Dermis microvascular lymphatic vessel endothelial cell (primary cell): ENCODE measurements around the gene SEMA6B. TPM values are rescaled to one million over a fixed set of nuclear protein-coding genes. Genes with fewer than 3 reads are reported as not detected.

Experiments
- DNase-seq, 2 donors: peaks; one replicate each; pipeline versions ENCODE4 v3.0.0 to v3.0.0-alpha.2; 2010; ENCODE audit warnings: low read depth in 2 of 2
- total RNA-seq: library from RNA; depleted of rRNA; stranded (reverse); fragments of >200 nt; gene quantifications from 2 replicates; pipeline ENCODE4 v1.2.1, GENCODE V29; 2014

Gene SEMA6B
- total RNA-seq, 1 donor from 2014 or later: 47.2 TPM

DNA sequence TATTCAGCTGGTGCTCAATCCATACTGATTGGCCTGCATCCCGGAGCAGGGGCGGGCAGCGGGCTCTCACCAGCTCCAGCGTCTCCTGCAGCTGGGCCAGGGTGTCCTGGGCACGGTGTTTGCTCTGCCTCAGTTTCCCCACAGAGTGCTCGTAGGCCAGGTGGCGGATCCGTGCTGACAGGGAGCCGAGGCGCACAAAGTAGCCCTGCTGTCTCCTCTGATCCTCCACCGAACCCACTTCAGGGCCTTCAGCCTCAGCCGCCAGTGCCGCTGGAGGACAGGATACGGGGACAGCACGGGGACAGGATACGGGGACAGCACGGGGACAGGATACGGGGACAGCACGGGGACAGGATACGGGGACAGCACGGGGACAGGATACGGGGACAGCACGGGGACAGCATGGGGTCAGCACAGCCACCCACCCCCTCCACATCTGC is 33.9 kb downstream of the SEMA6B start:
- DNase-seq: no peak

DNA sequence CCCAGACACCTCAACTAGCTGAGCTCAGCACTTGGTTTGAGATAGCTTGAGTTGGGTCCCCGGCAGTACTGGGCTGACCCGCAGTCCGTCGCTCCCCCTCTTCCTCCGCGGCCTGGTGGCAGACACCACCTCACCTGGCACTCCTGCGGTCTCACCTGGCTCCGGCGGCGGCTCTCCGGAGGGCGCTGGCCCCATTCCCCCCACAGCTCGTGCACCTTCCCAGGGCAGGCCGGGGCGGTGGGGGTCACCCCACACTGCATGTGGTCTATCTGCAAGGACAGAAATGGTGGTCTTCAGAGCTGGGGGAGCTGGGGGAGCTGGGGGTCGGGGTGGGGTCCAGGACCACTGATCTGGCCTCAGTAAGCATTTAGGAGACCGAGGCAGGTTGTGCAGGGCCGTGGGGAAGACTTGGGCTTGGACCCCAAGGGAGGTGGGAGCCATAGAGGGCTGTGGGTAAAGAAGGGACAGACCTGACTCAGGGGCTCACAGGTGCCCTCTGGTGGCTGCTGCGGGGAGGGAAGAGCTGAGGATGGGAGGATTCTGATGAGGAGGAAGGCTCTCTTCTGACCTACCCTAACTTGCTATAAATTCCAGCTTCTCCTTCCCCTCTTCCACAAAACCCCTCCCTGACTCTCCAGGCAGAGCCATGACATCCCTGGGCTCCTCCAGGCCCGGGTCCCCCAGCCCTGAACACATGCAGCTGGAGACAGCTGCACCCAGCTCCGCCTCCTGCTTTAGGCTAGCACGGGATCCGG is 34.5 kb downstream of the SEMA6B start:
- peak in 1 of 2 donors; percentile 50 for DNase-seq

DNA sequence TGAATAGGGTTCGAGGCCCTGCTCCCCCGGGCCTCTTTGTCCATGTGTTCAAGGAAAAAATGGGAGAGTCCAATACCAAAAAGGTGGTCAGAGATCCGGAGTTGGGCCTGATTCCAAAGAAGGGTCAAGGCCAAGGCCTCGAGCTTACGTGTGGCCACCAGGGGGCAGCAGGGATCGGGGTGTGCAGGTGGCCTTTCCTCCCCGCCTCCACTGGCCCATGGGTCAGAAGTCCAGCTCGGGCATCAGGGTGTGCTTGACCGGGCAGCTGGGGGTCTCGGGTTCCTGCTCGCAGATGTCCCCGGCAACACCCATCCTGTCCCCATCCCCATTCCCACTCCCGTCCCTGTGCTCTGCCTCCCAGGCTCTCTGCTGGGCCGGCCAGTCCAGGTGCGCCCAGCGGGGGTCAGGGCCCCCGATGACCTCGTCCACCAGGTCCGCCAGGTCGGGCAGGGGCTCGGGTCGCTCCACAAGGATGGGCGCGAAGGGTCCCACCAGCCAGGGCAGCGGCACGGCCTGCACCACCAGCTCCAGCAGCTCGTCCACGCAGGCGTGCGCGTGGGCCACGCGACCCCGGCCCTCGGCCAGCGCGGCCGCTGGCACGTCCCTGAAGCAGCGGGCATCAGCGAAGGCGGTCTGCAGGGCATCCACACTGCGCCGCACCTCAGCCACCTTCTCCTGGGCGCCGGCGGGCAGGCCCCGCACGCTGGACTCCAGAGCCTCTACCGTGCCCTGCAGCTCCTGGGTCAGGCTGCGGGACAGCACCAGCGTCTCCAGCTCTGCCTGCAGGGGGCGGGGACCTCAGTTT is 36.0 kb downstream of the SEMA6B start:
- peak in 1 of 2 donors; percentile 56 for DNase-seq

DNA sequence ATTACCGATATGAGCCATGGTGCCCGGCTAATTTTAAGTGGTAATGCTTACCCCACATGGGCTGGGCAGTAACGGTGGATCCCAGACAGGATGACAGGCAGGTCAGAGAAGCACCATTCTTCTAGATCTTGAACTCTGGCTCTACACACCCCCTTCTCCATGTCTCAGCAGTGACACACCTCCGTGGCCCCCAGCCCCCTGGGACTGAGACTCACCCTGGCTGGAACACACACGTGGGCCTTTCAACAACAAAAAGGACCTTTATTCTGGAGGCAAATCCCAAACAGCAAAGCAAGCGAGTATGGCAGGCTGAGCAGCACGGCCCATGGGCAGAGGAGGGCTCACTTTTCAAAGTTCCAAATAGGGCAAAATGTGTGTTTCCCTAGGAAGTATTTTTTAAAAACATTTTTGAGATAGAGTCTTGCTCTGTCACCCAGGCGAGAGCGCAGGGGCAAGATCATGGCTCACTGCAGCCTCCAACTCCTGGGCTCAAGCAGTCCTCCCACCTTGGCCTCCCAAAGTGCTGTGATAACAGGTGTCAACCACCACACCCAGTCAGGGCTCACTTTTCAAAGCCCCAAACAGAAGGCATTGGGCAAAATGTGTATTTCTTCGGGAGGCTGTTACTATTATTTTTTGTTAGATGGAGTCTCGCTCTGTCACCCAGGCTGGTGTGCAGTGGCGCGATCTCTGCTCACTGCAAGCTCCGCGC is 37.0 kb downstream of the SEMA6B start:
- DNase-seq: no peak

DNA sequence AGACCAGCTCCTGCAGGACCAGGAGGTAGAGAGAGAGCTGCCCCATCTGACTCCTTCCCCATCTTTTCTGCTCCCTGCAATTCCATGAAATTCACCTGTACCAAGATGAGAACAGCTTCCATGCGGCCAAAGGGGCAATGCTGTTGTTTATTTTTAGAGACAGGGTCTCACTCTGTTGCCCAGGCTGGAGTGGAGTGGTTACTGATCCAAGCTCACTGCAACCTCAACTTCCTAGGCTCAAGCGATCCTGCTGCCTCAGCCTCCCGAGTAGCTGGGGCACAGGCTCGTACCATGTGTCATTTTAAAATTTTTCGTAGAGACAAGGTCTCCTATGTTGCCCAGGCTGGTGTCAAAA is 37.6 kb downstream of the SEMA6B start:
- DNase-seq: no peak

DNA sequence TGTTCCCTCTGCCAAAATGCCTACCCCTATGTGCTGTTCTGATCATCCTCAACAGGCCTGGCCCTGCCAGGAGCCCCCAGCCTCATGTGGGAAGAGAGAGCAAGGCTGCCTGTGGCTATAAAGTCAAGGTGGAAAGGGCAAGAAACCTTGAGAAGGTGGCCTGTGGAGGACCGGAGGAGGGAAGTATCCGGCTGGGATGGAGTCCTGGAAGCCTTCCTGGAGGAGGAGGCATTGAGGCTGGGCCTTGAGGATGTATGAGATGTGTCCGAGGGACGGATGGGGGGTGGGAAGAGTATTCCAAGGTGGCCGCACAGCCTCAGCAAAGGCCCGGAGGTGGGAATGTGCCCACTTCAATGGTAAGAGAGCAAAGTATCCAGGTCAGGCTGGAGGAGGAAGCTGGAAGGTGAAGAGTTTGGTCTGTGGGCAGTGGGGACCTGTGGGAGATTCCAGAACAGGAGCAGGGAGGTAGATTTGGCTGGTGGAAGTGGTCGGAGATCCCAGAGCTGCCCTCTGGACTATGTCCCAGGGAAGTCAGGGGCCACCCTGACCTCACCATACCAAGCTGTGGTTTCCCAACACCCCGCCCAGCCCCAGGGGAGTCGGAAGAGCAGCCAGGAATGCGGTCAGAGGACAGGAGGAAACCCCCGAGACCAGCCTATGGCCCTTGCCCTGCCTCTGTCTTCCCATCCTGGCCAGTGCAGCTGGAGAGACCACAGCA is 38.2 kb downstream of the SEMA6B start:
- no peak for DNase-seq

DNA sequence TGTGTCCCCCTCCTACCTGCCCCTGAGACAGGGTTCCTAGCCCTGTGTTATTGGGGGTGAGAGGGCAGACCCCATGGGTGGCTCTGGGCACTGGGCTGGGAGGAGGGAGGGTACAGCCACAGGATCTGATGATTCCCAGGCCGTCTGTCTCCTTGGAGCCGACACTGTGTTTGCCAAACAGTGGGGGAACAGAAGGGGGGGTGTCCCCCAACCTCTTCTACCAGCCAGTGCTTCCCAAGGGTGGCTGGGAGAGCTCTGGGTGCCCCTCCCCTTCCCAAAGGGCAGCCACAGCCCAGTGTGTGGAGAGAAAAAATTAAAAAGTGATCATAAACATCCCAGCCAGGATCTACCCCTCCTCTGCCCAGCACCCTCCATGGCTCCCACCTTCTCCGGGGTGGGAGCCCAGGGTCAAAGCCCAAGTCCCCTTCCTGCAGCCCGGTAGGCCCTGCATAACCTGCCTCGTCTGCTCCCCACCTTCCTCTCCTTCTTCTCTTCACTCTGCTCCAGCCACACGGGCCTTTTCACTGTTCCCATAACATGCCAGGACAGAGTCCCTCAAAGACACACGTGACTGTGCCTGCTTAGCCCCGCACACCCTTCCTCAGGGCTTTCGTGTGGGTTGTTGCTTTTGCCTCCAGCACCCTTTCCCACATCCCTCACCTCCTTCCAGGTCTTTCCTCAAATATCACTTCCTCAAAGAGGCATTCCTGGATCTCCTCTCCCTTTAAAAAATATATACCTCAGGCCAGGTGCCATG is 39.8 kb downstream of the SEMA6B start:
- DNase-seq: no peak

DNA sequence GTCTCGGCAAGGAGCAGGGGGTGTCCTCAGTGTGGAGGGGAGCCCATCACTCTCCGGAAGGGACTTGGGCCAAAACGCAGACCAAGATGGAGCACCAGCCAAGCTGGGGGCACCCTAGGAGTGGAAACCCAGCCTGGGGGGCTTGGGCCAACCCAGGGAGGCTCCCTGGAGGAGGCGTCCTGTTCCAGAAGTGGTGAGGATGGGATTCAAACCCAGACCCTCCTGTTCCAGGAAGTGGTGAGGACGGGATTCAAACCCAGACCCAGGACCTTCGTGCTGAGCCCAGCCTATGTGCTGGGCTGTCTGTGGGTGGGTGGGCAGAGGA is 40.4 kb downstream of the SEMA6B start:
- DNase-seq: no peak

DNA sequence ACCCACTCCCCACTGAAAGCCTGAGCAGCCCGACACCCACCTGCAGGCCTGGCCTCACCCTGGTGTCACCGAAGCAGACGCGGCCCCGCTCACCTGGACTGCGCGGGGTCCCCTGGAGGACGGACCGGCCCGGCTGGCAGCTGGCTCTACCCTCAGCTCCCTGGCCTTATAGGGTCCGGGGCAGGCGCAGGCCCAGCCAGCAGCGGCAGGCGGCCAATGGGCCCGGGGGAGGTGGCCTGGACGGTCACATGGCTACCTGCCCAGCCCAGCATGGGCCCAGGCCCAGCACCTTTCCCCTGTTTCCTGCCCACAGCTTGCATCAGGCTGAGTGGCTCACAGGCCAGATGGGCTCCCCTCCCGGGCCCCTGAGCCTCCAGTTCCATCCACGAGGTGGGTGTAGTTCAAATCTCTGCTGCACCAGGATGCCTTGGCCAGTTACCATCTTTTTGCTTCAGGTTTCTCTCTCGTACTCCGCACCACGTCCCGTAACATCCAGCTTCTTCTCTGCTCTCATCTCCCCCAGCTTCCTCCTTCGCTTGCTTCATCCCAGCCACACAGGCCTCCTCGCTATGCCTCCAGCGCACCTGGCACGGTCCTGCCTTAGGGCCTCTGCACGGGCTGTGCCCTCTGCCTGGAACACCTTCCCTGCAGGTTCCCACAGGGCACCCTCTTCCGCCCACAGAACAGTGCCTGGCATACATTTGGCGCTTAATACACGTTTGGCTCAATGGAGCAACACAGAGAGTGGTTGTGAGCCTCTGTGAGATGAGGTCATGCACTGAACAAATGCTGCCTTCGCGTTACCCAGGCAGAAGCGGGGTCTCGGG is 40.9 kb downstream of the SEMA6B start, which contains the start of gene PLIN4:
TSS of gene PLIN4 (minus strand) at position 142 of the 827 bp plus-strand sequence. CDS start 214 bp downstream, outside the sequence.
- DNase-seq: peak; percentile 61 to 72

DNA sequence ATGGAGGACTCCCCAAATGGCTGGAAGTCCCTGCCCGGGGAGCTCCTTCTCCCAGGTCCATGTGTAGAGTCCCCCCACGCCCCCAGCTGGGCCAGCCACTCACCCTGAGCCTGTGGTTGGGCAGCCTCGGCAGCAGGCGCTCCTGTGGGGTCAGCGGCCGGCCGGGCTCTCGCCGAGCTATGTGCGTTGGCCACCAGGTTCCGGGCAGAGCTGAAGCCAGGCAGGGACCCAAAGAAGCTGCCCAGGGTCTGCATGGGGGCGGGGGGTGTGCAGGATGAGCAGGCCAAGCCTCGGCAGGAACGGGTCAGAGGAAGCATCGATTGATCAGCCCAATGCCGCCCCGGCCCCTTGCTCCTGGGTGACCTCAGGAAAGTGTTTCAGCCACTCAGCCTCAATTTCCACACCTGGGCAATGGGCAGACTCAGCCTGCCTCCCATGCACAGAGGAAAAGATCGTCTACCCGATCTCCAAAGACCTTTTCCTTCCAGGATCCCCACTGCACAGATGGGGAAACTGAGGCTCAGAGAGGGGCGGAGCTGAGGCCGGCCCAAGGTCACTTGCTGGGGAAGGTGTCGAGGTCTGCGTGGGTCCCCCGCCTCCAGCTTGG is 41.9 kb downstream of the SEMA6B start:
- no peak for DNase-seq

DNA sequence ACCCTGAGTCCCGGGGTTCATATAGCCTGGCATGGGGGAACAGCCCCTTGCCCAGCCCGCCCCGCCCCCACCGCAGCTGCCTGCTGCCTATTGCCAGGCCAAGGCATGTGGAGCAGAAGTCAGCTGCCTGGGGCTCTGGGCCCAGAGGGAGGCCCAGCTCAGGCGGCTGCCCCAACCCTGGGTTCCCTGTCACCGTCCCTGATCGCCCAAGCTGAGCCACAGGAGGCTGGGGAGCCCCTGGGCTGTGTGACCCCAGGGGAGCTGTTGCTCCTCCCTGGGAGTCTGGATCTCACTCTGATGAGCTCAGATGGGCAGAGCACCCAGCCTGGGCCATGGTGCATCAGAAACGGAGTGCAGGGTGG is 42.6 kb downstream of the SEMA6B start:
- DNase-seq: no peak

DNA sequence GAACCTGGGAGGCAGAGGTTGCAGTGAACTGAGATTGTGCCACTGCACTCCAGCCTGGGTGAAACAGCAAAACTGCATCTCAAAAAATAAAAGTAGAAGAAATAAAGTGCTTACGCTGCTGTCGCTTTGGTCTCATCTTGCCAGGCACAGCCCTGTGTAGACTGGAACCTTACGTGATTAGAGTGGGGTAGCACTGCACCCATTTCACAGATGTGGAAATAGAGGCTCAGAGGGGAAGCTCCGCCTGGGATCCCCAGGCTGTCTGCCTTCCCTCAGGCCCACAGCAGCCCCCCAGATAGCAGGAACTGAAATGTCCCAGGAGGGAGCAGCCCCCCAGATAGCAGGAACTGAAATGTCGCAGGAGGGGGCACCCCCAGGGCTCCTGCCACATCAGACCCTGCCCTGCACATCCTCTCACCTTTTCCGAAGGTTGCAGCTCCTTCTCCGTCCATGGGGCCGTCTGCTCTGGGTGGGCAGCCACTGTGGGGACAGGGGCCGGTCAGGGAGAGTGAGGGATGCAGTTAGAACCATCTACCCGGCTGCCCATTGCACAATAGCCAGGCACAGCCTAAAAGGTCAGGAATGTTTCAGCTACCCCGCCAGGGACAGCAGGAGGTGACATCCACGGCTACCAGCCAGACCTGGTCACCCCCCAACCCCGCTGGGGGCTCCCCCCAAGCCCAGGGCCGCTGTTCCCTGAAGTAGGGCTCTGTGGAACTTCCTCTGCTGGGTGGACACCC is 43.1 kb downstream of the SEMA6B start:
- DNase-seq: no peak

DNA sequence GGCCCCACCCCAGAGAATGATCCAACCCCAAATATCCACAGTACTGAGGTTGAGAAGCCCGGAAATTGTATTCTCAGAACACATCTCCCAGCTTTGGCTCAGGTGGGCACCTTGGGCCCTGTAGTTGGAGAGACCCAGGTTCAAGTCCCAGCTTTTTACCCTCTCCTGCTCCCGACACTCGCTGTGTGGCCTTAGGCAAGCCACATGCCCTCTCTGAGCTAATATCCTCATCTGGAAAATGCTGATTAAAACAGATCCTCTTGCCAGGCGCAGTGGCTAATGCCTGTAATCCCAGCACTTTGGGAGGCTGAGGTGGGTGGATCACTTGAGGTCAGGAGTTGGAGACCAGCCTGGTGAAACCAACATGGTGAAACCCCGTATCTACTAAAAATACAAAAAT is 43.8 kb downstream of the SEMA6B start:
- no peak for DNase-seq

DNA sequence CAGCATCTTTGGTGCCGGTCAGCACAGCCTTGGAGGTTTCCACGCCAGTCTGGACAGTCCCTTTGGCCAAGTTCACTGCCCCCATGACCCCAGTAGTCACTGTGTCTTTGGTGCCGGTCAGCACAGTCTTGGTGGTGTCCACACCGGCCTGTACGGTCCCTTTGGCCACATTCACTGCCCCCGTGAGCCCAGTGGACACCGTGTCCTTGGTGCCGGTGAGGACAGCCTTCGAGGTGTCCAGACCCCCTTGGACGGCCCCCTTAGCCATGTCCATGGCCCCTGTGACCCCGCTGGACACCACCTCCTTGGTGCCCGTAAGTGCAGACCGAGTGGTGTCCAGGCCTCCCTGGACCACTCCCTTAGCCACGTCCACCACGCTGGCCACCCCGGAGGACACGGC is 46.2 kb downstream of the SEMA6B start:
- DNase-seq: no peak

DNA sequence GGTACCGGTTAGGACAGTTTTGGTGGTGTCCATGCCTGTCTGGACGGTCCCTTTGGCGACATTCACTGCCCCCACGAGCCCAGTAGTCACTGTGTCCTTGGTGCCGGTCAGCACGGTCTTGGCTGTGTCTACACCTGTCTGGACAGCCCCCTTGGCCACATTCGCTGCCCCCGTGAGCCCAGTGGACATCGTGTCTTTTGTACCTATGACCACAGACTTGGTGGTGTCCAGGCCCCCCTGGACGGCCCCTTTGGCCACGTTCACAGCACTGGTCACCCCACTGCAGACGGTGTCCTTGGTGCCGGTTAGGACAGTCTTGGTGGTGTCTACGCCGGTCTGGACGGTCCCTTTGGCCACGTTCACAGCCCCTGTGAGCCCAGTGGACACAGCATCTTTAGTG is 47.4 kb downstream of the SEMA6B start:
- no peak for DNase-seq

DNA sequence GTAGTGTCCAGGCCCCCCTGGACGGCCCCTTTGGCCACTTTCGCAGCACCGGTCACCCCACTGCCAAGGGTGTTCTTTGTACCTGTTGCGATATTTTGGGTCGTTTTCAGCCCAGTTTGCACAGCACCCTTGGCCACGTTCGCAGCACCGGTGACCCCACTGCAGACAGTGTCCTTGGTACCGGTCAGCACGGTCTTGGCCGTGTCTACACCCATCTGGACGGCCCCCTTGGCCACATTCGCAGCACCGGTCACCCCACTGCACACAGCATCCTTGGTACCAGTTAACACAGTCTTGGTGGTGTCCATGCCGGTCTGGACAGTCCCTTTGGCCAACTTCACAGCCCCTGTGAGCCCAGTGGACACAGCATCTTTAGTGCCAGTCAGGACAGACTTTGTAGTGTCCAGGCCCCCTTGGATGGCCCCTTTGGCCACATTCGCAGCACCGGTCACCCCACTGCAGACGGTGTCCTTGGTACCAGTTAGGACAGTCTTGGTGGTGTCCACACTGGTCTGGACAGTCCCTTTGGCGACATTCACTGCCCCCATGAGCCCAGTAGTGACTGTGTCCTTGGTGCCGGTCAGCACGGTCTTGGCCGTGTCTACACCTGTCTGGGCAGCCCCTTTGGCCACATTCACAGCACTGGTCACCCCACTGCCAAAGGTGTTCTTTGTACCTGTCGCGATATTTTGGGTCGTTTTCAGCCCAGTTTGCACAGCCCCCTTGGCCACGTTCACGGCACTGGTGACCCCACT is 48.0 kb downstream of the SEMA6B start:
- DNase-seq: no peak

DNA sequence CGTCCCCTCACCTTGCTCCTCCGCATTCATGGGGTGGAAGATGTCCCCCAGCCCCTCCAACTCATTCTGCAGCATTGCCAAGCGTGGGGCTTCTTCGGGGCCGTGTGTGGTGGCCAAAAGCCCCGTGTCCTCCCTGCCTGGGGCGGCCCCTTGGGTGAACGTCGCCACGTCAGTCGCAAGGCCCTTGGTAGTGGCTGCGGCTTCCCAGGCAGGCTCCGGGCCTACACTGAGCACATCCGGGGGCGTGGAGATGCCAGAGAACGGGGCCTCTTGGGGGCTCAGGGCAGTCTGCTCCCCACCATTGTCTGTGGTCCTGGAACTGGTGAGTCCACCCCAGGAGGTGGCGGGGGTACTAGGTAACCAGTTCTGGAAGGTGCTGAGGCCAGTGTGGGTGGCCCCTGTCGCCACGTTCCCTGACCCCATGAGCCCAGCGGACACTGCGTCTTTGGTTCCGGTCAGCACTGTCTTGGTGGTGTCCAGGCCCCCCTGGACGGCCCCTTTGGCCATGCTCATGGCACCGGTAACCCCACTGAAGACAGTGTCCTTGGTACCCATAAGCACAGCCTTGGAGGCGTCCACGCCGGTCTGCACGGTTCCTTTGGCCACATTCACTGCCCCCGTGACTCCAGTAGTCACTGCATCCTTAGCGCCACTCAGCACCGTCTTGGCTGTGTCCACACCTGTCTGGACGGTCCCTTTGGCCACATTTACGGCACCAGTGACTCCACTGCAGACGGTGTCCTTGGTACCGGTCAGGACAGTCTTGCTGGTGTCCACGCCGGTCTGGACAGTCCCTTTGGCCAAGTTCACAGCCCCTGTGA is 48.8 kb downstream of the SEMA6B start:
- DNase-seq: no peak
